ENCODE measurements around the gene CBX5. TPM values are rescaled to one million over a fixed set of nuclear protein-coding genes. Genes with fewer than 3 reads are reported as not detected.

CBX5 gene
- total and polyA plus RNA-seq, 2 of the 8 experiments (the other 6 are each of a cell fraction or from before 2014, with no cell fraction given), result 62.4 to 231 TPM

DNA sequence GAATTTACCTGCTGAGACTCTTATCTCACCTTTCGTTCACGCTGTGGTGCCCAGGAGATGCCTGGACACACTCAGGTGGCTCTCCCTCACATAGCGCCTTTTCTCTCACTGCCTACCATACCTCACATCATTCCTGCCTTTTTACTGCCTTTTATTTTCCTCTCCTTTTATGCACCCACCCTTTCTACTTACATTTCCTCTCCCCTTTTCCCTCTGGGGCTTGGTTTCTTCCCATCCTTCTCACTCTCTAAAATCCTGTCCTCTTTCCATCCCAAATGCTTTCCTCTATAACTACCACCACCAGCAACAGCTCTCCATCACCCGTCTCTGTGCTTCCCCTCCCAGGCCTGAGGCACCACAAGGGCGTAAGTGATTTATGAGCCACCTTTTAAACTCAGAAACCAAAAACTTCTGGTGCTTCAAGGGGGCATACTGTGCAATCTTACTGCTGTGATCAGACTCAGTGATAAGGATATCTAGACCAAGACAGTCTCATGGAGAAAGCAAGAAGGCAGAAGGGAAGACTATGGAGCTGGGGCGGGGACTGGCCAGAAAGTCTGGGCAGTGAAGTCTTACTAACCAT is 58.4 kb downstream of the CBX5 start:
- Histone ChIP-seq H3K23ac (ENCODE audit: insufficient read length) (no peak overlapping the region), H3K23me2 (ENCODE audit: low read depth, low read length) (peaks cover 8% of the 10 kb centered on the region; the same call in 1 of the 2 replicates), H3K27me3 (replicated peaks in 1 of 4; ENCODE audit: control insufficient read depth in 3 of 4, extremely low read depth in 1 of 4, insufficient read depth in 3 of 4, low read length in 3 of 4) (peaks cover 1 to 26% (median 19%) of the 10 kb centered on the region in 4 experiments; a peak in 6 of 7 replicates), H2BK5ac (ENCODE audit: low read depth, low read length) (no peak overlapping the region), H3K56ac (replicated peaks; ENCODE audit: insufficient read length, low read depth, low read length) (no peak overlapping the region), H3K79me2 (ENCODE audit: control insufficient read depth in 1 of 2, insufficient read depth in 2 of 2, low read length in 2 of 2) (no peaks in the 10 kb centered on the region), H2AK5ac (ENCODE audit: low read depth, low read length) (0 out of 2 replicates have a peak overlapping the region, but pooled peaks have one; percentile 61), H2BK12ac (ENCODE audit: low read depth, low read length) (no peak overlapping the region), H2BK15ac (ENCODE audit: low read length) (no peak overlapping the region), H3K14ac (ENCODE audit: insufficient read length) (no peak overlapping the region), H3K4me1 (replicated peaks in 1 of 4; ENCODE audit: control insufficient read depth in 3 of 4, insufficient read depth in 4 of 4, low read length in 3 of 4) (peaks cover 0 to 13% (median 10%) of the 10 kb centered on the region in 4 experiments; a peak in 6 of 7 replicates), H3K9me3 (ENCODE audit: insufficient read depth in 2 of 2, low read depth in 1 of 2, low read length in 1 of 2) (no peaks in the 10 kb centered on the region), H4K91ac (replicated peaks; ENCODE audit: insufficient read length, low read length) (no peak overlapping the region), H3K4me3 (ENCODE audit: extremely low read depth in 1 of 4, insufficient read depth in 2 of 4, low read depth in 3 of 4, low read length in 4 of 4) (no peak overlapping the region), H4K5ac (ENCODE audit: insufficient read length, low read depth, low read length) (no peak overlapping the region), H3K36me3 (ENCODE audit: control insufficient read depth in 2 of 4, insufficient read depth in 4 of 4, low read length in 3 of 4) (no peaks in the 10 kb centered on the region), H4K20me1 (replicated peaks in 1 of 2; ENCODE audit: control insufficient read depth in 1 of 2, insufficient read depth in 2 of 2, low read length in 2 of 2) (no peaks in the 10 kb centered on the region), H3K18ac (ENCODE audit: extremely low read depth, low read length) (no peak overlapping the region), H3K79me1 (ENCODE audit: low read depth, low read length) (no peaks in the 10 kb centered on the region), H2BK120ac (replicated peaks; ENCODE audit: low read depth, low read length) (no peak overlapping the region), H3K27ac (ENCODE audit: low read depth, low read length) (no peak overlapping the region), H2AFZ (ENCODE audit: low read length) (no peak overlapping the region), H3K9ac (replicated peaks in 1 of 4; ENCODE audit: extremely low read depth in 1 of 4, low read depth in 3 of 4, low read length in 3 of 4) (no peak overlapping the region), H2BK20ac (ENCODE audit: low read length) (no peak overlapping the region), H3K4me2 (ENCODE audit: insufficient read depth in 1 of 2, low read depth in 2 of 2, low read length in 2 of 2) (no peak overlapping the region), H3K4ac (replicated peaks; ENCODE audit: insufficient read length, low read depth, low read length) (no peak overlapping the region), H4K8ac (ENCODE audit: extremely low read depth, insufficient read depth, low read length) (no peak overlapping the region)
- DNase-seq (ENCODE audit: low read depth in 1 of 2, low spot score in 2 of 2), result no peak
- no peak for FAIRE-seq
- POLR2A ChIA-PET (ENCODE audit: partially characterized antibody), result interaction anchor here (0.8 to 6.6 kb wide), 6 partner anchors 11 to 65 kb away, joined by 3 to 52 read pairs (median 10); partner anchors contain the start of genes CBX5 and HNRNPA1
- CTCF ChIA-PET (ENCODE audit: partially characterized antibody), result interaction anchor here (0.7 to 4.3 kb wide), 15 partner anchors 11 to 362 kb away, joined by 3 to 20 read pairs (median 4); partner anchors contain the start of gene COPZ1
- TF ChIP-seq RXRA (IDR thresholded peaks at IDR 0.05; ENCODE audit: insufficient read depth, low read depth, low read length) (no peak), BCL11A (IDR thresholded peaks at IDR 0.05; ENCODE audit: low read depth in 2 of 2, low read length in 2 of 2) (no peak), FOSL1 (IDR thresholded peaks at IDR 0.05; ENCODE audit: insufficient read depth, low read depth, low read length) (no peak), ASH2L (IDR thresholded peaks at IDR 0.05; ENCODE audit: low read length) (no peak), BRCA1 (IDR thresholded peaks at IDR 0.05; ENCODE audit: low read depth, low read length) (no peak), SP4 (IDR thresholded peaks at IDR 0.05; ENCODE audit: low read length) (no peak), RBBP5 (IDR thresholded peaks at IDR 0.05; ENCODE audit: borderline replicate concordance, low read depth, low read length) (no peak)
- TF ChIP-seq, protein P1, sequence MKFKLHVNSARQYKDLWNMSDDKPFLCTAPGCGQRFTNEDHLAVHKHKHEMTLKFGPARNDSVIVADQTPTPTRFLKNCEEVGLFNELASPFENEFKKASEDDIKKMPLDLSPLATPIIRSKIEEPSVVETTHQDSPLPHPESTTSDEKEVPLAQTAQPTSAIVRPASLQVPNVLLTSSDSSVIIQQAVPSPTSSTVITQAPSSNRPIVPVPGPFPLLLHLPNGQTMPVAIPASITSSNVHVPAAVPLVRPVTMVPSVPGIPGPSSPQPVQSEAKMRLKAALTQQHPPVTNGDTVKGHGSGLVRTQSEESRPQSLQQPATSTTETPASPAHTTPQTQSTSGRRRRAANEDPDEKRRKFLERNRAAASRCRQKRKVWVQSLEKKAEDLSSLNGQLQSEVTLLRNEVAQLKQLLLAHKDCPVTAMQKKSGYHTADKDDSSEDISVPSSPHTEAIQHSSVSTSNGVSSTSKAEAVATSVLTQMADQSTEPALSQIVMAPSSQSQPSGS (IDR thresholded peaks at IDR 0.05; ENCODE audit: low read length), result no peak
- WGBS, 2 experiments (ENCODE audit: extremely low coverage in 1 of 2, insufficient coverage in 1 of 2, insufficient read length in 1 of 2, insufficient replicate concordance in 2 of 2, low coverage in 1 of 2, low lambda C conversion rate in 2 of 2, missing lambda C conversion rate in 1 of 2), result 85% methylated on average over 6 of the region's 6 CpGs; no CpG with 5 or more reads in 1 of the 2 experiments
